ACHN (cell line): ENCODE measurements around the gene GRIN3B.
"Not testable (repeated sequence)": the region's sequence is repeated elsewhere in the genome, so short reads cannot be mapped to it uniquely, and the experiment has no call there.

Experiments used
- DNase-seq: peaks from one replicate; pipeline ENCODE4 v3.0.0-alpha.2; 2015
- in situ Hi-C: cut with HindIII; loops from 2 replicates; pipeline ENCODE4 v1.10.0; 2017; ENCODE audit warnings: low sequenced_read_pairs, low pct_ligation_motif_present, low pct_unique_long_range_greater_than_20kb

The GRIN3B gene

GRCh38 chr19:1014161-1015060, 14.2 kb downstream of the GRIN3B start:
- DNase-seq: no peak
- in situ Hi-C loops: no loop called here

DNA sequence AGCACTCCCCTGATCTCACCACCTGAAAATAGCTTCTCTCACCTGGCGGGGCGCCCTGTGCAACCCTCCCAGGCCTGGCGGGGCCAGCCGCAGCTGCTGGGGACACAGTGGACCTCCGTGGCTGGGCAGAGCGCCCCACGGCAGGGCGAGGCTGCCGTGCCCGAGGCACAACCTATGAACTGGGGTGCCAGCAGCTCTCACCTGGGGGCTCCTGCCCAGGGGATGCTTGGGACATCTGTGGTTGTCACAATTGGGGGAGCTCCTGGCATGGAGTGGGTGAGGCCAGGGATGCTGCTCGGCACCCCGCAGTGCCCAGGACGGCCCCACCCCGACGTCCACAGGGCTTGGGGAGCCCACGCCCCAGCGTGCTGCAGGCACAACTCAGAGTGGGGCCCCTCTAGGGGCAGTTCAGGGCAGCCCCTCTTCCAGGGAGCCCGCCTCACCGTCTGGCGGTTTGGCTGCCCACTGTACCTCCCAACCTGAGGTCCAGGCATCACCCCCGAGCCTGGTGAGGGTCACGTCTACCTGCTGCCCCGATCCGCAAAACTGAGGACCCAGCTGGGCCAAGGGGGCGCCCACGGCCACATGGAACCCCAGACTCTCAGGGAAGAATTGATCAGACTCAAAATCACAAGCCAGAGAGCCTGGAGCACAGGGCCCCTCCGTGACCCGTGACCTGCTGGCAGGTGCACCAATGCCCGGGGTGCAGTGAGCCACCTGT, 15.0 kb downstream of the GRIN3B start:
- in situ Hi-C loops: no loop called here
- DNase-seq: no peak

DNA sequence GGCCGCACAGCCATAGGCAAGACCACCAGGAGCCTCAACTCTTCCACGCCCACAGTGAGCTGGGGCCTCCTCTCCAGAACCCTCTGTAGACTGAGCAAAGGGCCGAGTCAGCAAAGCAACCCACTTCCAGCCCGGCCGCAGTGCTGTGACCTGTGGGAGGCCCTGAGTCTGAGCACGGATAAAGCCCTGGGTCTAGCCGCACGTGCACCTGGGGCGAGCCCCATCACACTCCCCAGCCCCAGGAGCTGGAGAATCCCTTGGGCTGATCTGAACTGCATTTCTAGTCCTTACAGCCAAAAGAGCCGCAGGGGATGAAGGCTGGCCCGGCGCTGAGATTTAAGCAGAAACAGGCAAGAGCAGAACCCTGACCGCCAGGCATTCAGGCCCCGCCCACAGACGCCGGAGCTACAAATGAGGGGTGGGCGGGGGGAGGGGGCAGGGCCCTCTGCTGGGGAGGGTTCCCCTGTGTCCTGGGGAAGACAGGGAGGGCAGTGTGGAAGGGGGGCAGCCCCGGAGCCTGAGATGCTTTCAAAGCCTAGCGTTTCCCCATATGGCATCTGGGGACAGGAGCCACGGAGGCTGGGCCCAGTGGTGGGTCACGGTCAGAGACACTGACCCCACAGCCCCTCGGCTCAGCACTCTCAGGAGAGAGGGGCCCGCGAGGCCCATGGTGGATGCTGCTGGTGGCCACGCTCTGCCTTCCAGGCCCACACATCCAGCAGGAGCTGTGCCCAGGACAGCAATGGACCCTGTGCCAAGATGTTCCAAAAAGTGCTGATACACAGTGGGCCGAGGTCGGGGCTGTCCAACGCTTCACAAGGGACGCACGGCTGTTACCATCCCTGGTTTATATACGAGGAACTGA, 15.8 kb downstream of the GRIN3B start:
- no peak for DNase-seq
- in situ Hi-C loops: no loop called here

DNA sequence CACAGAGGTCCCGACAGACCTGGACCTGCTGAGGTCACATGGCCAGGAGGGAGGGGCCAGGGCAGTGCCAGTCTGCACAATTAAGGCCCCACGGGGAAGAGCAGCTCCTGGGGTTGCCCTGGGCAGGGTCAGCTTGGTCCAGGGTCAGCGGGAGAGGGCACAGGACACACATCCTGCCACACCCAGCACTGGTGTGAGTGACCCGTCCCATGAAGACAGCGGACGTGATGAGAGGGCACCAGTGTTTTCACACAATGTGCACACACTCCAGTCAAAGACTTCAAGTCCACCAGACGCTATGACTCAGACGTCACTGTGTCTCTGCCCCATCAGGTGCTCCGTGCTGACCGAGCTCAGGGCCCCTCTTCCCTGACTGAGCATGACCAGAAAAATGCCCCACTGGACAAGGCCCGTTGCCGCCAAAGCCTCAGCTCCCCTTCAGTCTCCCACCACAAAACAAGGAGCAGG, 16.5 kb downstream of the GRIN3B start:
- DNase-seq: no peak
- in situ Hi-C loops: no loop called here

DNA sequence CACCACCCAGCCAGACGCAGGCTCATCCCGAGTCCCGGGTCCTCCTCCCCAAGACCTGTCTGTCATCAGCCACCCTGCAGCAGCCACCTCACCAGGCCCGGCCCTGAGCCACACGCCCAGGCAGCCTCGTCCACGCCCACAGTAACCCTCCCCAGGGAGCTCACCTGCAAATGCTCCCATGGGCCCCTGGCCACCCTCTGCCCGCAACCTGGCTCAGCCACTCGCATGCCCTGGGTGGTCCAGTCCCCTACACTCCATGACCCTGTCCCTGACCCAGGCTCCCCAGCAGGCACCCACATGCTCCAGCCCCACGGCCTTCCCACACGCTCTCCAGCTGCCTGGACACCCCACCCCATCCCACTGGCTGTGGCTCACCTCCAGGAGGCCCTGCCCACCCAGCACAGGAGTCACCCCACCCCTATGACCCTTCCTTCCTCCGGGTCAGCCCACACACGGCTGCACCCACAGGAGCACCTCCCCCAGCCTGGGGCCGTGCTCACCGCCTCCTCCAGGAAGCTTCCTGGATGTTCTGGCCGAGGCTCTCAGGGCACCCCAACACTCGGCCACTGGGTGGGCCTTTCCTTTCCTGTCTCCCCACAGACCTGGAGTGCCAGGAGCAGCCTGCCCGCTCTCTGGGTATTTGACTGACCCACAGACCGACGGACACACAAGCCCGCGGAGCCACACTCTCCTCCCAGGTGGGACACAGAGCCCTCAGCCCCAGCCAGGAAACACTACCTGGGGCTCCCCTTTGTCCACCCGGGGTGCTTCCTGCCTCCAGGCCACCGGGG, 17.1 kb downstream of the GRIN3B start:
- no peak for DNase-seq
- in situ Hi-C loops: no loop called here

- in situ Hi-C loops: no loop called here
- no peak for DNase-seq
Measured at GRCh38 chr19:1017906-1018305, 17.7 kb downstream of the GRIN3B start.

DNA sequence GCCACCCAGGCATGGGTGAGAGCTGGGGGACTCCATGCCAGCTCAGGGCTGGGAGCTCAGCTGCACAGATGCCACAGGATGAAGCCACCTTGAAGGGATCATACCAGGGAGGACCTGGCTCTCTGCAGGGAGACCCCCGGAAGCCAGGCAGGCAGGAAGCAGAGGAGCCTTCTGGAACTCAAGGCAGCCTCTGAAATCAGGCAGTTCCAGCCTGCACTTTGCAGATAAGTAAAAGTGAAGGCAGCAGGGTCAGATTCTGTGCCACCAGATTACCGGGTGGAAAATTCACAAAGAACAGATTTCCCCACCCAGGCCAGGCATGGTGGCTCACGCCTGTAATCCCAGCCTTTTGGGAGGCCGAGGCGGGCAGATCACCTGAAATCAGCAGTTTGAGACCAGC, 18.2 kb downstream of the GRIN3B start:
- in situ Hi-C loops: no loop called here
- DNase-seq: no peak

DNA sequence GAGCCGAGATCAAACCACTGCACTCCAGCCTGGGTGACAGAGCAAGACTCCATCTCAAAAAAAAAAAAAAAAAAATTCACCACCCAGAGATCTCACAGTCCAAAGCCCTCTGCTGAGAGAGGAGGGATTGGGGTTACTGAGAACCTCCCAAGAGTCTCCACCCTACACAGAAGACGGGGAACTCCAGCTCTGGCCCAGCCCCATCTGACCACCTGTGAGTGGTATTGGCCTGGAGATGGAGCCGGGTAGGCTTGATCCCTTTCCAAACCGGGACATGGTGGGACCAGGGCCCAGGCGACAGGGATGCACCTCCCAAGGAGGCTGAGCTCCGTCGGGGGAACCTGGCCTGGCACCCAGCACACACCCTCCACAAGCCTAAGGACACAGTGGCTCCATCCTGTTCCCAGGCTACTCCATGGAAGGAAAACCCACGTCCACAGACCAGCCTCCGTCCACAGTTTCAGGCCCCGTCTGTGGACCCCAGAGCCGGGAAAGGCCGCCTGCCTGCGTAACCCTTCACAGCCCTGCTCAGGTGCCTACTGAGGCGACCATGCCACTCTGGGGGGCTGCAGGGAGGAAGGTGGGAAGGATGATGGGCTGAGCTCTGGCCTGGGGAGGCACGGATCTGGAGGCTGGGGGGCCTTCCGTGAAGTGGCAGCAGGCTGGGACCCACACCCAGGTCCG, 18.9 kb downstream of the GRIN3B start:
- in situ Hi-C loops: no loop called here
- no peak for DNase-seq

DNA sequence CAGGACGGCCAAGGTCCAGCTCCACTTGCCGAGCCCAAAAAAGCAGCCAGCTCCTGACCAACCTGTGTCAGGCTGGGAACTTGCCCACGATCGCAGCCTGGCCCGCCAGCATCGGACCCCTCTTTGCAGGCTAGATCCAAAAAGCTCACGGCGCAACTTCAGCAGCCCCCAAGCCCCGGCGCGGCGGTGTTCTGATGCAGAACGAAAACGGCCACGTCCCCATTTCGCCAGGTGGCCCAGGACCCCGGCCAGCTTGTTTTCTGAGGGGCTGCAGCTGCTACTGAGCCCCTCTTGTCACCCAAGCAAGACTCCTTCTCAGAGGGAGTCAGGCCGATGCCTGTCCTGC, 19.4 kb downstream of the GRIN3B start:
- in situ Hi-C loops: no loop called here

GRCh38 chr19:1019980-1020867, 20.0 kb downstream of the GRIN3B start:
- DNase-seq: no peak
- in situ Hi-C loops: no loop called here

More for the DNA sequence above, 19.4 kb downstream of the GRIN3B start:
- no peak for DNase-seq

- in situ Hi-C loops: no loop called here
- peak; percentile 92 for DNase-seq
Measured at GRCh38 chr19:1020868-1021425, 20.7 kb downstream of the GRIN3B start, which contains the start of gene TMEM259. TSS of gene TMEM259 (minus strand) at chr19:1021123. CDS start at chr19:1020996, 127 bp downstream.

- DNase-seq, in situ Hi-C loops: not testable (repeated sequence)
Measured at GRCh38 chr19:1023883-1024188, 23.6 kb downstream of the GRIN3B start.

DNA sequence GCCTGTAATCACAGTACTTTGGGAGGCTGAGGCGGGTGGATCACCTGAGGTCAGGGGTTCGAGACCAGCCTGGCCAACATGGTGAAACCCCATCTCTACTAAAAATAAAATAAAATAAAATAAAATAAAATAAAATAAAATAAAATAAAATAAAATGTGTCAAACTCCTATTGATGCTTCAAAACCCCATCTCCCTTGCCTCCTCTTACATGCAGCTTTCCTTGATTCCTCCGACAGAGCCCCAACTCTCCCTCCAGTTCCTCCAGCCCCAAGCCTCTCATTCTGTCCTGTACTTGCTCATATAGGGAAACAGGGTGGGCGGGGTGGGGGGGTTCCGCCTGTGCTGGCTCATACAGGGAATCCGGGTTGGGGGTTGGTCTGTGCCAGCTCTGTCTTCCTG, 24.9 kb downstream of the GRIN3B start:
- not testable (repeated sequence) for DNase-seq

DNA sequence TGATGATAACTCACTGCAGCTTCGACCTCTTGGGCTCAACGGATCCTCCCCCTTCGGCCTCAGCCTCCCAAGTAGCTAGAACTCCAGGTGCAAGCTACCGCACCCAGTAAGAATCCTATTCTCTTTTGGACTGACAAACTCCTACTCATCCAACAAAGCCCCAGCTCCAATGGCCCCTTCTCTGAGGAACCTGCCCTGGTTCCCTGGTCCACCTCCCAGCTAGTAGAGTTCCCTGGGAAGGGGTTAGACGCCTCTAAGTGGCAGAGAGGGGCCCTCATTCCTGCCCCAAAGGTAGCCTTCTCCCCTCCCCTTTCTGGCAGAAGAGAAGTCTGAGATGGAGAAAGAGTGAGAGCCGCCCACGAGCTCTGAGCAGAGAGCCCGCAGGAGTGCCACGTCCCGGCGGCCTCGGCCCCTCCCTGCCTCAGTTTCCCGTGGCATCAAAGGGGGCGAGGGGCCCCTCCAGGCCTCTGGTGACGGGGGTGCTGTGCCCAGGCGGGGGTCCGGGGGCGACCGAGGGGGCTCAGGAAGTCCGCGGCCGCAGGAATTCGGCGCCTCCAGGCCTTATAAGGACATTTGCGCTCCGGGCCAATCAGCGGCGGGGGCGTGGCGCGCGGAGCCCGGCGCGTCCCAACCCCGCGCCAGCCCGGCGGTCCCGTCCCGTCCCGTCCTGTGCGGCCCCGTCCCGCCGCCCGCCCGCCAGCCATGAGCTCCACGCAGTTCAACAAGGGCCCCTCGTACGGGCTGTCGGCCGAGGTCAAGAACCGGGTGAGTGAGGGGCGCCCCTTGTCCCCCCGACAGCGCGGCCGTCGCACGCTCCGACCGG, 26.0 kb downstream of the GRIN3B start, which contains the start of gene CNN2:
TSS of gene CNN2 (plus strand) at position 649 of the 823 bp plus-strand sequence. CDS start at position 703, 54 bp downstream.
- in situ Hi-C loops: no loop called here
- peak; percentile 75 for DNase-seq

More for the DNA sequence above, 24.9 kb downstream of the GRIN3B start:
- in situ Hi-C loops: not testable (repeated sequence)

DNA sequence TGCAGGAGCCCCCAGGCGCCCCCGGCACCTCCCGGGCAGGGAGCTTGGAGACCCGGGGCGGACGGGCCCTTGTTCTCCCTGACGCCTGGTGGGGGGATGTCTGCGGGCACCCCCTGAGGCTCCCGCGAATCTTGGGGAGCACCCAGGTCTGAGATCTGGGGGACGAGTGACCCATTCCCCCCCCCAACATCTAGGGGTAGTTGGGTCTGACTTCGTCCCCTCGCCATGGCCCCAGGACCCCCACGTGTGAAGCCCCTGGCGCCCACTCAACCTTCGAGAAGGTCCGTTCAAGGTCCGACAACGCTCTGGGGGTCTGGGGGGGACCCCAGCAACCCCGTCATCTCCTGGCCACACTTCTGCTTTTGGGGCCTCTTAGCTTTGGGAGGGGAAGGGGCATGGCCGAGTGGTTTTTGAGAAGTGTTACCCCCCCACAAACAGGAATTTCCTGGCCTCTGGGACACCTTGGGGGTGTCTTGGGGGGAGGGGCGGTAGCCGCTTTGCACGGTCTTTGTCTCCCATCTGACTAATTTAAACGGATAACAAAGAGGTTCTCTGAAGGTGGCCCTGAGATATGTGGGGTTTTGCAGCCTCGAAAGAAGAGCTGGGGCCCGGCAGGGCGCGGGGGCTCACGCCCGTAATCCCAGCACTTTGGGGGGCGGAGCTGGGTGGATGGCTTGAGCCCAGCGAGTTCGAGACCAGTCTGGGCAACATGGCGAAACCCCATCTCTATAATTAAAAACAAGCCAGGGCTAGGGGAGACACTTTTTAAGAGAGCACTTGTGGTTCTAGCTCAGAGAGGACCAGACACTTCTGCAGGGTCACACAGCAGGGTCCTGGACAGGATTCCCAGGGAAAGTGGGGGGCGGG, 26.8 kb downstream of the GRIN3B start:
- in situ Hi-C loops: no loop called here
- DNase-seq: peak; percentile 30
